Mucosa of descending colon (tissue), 3 donors: Measurements from ENCODE around the gene MANSC1. TPM values are rescaled to one million over a fixed set of nuclear protein-coding genes. Genes with fewer than 3 reads are reported as not detected.

ENCODE experiments used
- ATAC-seq: fragments of 200-7000 bp; cut with Tn5 transposase; one replicate; pipeline ENCODE4 v1.9.1; 2020; ENCODE audit warnings: mild to moderate bottlenecking, moderate library complexity
- DNase-seq, 3 donors: peaks; one replicate each; pipeline ENCODE4 v3.0.0-alpha.2; 2020
- H3K36me3 ChIP-seq: fragments of 200-600 bp; one replicate; pipeline ENCODE4 v1.8.0; 2021; ENCODE audit warnings: low read depth, mild to moderate bottlenecking
- H3K4me1 ChIP-seq: fragments of 200-600 bp; one replicate; pipeline ENCODE4 v1.8.0; 2021; ENCODE audit warnings: low read depth, mild to moderate bottlenecking
- H3K4me3 ChIP-seq: fragments of 200-600 bp; one replicate; pipeline ENCODE4 v1.8.0; 2021; ENCODE audit warnings: mild to moderate bottlenecking
- H3K9me3 ChIP-seq: fragments of 200-600 bp; one replicate; pipeline ENCODE4 v1.8.0; 2021; ENCODE audit warnings: mild to moderate bottlenecking
- CTCF ChIP-seq: fragments of 200-600 bp; IDR thresholded peaks from one replicate; pipeline ENCODE4 v1.8.0; 2022; ENCODE audit warnings: antibody characterized with exemption, mild to moderate bottlenecking
- intact Hi-C, 2 donors: fragments of 100-400 bp; cut with DNase I in 1 of 2; cut with micrococcal nuclease in 1 of 2; formaldehyde crosslinking; loops; one replicate each; pipeline versions ENCODE4 v1.11.0 to v1.11.1; 2022; cut with DNase I, micrococcal nuclease
- total RNA-seq, 3 donors: library from RNA; stranded (reverse); fragmentation: NEBNext Ultra II Directional in 2 of 3; extraction: Animal tissue kit (Norgen Biotek cat#: 25700) in 2 of 3; gene quantifications; one replicate each; pipeline versions ENCODE4 v1.2.1 to v1.2.4, GENCODE V29; 2021 to 2023
- donor health status: DM: no; HTN: no; CAD: no; lungs with moderate emphysema.
- donor health status: DM: no; HTN: no; CAD: no.
- donor health status: DM: no; HTN: yes; CAD: no.

MANSC1 gene
- total RNA-seq, 3 donors from 2014 or later = 34.3 to 59.1 (median 46.5) TPM

DNA sequence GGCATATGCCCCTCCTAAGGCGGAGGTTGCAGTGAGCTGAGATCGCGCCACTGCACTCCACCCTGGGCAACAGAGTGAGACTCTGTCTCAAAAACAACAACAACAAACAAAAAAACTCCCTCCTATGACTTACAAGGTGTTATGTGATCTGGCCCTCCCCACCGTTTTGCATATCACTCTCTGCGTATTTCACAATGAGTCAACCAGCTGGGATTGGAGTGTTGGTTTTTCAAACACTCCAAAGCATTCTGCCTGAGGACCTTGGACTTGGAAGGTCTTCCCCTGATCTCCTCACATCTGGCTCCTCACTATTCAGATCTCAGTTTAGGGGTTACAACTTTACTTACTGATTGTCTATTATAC lies 14.0 kb downstream of the MANSC1 start:
- DNase-seq (no peak), ATAC-seq (no peak)
- Histone ChIP-seq H3K4me3 (no peak overlapping the region), H3K36me3 (no peaks in the 10 kb centered on the region), H3K4me1 (peaks cover 18% of the 10 kb centered on the region), H3K9me3 (no peaks in the 10 kb centered on the region)
- no peak for TF ChIP-seq CTCF
- intact Hi-C loops = no loop called here

DNA sequence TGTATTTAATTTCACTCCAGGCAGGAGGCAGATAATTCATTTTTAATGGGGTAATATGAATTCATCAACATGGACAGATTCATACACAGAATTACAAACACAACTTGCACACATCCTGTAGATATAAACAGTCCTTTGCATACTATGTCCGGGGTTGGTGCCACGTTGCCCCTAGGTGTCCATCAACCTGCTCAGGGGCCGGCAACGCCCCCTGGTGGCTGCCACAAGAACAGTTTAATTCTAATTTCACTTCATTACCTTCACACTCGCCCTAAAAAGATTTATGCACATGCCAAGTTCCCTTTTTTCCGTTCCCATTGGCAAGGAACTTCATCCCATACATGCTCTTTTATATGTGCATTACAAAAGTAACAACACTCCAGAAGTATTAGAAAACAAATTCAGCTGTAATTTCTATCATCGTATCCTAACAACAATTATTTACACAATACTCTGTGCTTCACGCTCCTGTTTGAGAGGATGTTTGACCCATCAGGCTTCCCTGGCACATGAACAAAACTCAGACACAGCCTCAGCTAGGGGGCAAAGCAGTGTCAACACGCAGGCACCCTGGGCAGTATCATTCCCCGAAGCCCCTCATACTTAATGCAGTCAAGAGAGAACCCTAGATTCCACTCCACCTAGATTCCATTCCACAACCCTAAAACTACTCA lies 15.5 kb downstream of the MANSC1 start:
- H3K36me3 ChIP-seq = no peaks in the 10 kb centered on the region
- no peaks in the 10 kb centered on the region for H3K9me3 ChIP-seq
- peak; percentile 64 to 76 (median 69) for DNase-seq
- H3K4me3 ChIP-seq = no peak overlapping the region
- intact Hi-C loops = no loop called here
- TF ChIP-seq CTCF = peak; percentile 74
- peak; percentile 77 for ATAC-seq
- peaks cover 18% of the 10 kb centered on the region for H3K4me1 ChIP-seq

GRCh38 chr12:12333407-12334366 lies 16.4 kb downstream of the MANSC1 start:
- intact Hi-C loops = no loop called here
- no peak overlapping the region for H3K4me3 ChIP-seq
- DNase-seq = peak; percentile 60 to 71 (median 64)
- TF ChIP-seq CTCF = no peak
- H3K9me3 ChIP-seq = no peaks in the 10 kb centered on the region
- H3K4me1 ChIP-seq = peaks cover 18% of the 10 kb centered on the region
- ATAC-seq = peak; percentile 91
- no peaks in the 10 kb centered on the region for H3K36me3 ChIP-seq

DNA sequence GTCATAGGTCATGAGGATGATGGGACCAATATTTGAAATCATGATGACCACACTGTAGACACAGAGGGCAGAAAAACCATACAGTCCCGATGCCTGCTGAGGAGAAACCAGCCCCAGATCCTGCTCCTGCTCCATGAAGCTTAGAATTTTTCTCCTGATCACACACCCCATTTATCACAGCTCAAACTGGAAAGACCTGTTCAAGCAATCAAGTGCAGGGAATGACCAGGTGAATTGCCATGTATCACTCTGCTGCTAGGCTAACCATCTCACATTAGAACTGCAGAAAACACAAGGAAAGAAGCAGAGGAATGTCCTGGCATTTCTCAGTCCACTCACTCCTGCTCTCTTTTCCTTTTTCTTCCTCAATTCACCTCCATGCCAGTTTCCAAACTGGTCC lies 18.1 kb downstream of the MANSC1 start:
- intact Hi-C loops = no loop called here
- no peaks in the 10 kb centered on the region for H3K36me3 ChIP-seq
- no peak for TF ChIP-seq CTCF
- no peak overlapping the region for H3K4me3 ChIP-seq
- peak in 1 of 3 donors; percentile 61 for DNase-seq
- H3K9me3 ChIP-seq = no peaks in the 10 kb centered on the region
- peak; percentile 66 for ATAC-seq
- H3K4me1 ChIP-seq = peaks cover 22% of the 10 kb centered on the region

- intact Hi-C loops = no loop called here
- ATAC-seq = no peak
- Histone ChIP-seq H3K4me1 (peaks cover 22% of the 10 kb centered on the region), H3K9me3 (no peaks in the 10 kb centered on the region), H3K4me3 (no peak overlapping the region), H3K36me3 (no peaks in the 10 kb centered on the region)
- TF ChIP-seq CTCF = no peak
- no peak for DNase-seq
These were observed 18.7 kb downstream of the MANSC1 start for GRCh38 chr12:12331244-12331771.
